ENCODE results near the gene PRELID3B.

Gene PRELID3B

DNA sequence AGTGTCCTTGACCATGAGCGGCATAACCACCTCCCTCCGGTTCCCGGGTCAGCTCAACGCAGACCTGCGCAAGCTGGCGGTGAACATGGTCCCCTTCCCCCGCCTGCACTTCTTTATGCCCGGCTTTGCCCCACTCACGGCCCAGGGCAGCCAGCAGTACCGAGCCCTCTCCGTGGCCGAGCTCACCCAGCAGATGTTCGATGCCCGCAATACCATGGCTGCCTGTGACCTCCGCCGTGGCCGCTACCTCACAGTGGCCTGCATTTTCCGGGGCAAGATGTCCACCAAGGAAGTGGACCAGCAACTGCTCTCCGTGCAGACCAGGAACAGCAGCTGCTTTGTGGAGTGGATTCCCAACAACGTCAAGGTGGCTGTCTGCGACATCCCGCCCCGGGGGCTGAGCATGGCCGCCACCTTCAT lies 18.5 kb downstream of the PRELID3B start:
- H3K4me3 ChIP-seq (ENCODE audit: control insufficient read depth, low read depth, low read length) = no peak overlapping the region
- TF ChIP-seq, protein P1, sequence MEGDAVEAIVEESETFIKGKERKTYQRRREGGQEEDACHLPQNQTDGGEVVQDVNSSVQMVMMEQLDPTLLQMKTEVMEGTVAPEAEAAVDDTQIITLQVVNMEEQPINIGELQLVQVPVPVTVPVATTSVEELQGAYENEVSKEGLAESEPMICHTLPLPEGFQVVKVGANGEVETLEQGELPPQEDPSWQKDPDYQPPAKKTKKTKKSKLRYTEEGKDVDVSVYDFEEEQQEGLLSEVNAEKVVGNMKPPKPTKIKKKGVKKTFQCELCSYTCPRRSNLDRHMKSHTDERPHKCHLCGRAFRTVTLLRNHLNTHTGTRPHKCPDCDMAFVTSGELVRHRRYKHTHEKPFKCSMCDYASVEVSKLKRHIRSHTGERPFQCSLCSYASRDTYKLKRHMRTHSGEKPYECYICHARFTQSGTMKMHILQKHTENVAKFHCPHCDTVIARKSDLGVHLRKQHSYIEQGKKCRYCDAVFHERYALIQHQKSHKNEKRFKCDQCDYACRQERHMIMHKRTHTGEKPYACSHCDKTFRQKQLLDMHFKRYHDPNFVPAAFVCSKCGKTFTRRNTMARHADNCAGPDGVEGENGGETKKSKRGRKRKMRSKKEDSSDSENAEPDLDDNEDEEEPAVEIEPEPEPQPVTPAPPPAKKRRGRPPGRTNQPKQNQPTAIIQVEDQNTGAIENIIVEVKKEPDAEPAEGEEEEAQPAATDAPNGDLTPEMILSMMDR (conservative IDR thresholded peaks at IDR 0.05; ENCODE audit: control insufficient read depth, insufficient read depth, low read depth, low read length) = no peak
- no peak for DNase-seq (ENCODE audit: low read depth)

DNA sequence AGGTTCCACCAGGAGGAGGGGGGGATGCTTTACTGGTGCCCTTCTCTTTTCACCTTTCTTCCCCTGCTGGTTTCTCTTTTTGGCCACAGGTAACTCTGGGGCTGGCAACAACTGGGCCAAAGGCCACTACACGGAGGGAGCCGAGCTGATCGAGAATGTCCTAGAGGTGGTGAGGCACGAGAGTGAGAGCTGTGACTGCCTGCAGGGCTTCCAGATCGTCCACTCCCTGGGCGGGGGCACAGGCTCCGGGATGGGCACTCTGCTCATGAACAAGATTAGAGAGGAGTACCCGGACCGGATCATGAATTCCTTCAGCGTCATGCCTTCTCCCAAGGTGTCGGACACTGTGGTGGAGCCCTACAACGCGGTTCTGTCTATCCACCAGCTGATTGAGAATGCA lies 19.0 kb downstream of the PRELID3B start:
- DNase-seq (ENCODE audit: low read depth) = no peak
- TF ChIP-seq, protein P1 (conservative IDR thresholded peaks at IDR 0.05; ENCODE audit: control insufficient read depth, insufficient read depth, low read depth, low read length) = no peak

DNA sequence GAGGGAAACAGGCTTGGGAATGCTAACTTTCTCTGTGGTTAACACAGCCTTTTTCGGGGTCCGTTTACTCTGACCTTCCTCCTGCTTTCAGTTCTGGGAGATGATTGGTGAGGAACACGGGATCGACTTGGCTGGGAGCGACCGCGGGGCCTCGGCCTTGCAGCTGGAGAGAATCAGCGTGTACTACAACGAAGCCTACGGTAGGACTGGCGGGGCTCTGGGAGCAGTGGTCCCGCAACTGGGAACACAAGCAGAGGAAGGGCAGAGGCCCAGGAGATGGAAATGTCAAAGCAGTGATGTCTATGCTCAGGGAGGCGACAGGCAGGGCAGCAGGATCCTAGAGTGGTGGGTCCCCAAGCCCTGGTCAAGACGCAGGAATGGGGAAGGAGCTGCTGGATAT lies 19.8 kb downstream of the PRELID3B start:
- TF ChIP-seq, protein P1 (conservative IDR thresholded peaks at IDR 0.05; ENCODE audit: control insufficient read depth, insufficient read depth, low read depth, low read length) = no peak
- H3K4me3 ChIP-seq (ENCODE audit: control insufficient read depth, low read depth, low read length) = no peak overlapping the region
- no peak for DNase-seq (ENCODE audit: low read depth)

More for the DNA sequence above, 19.0 kb downstream of the PRELID3B start:
- H3K4me3 ChIP-seq (ENCODE audit: control insufficient read depth, low read depth, low read length) = no peak overlapping the region

DNA sequence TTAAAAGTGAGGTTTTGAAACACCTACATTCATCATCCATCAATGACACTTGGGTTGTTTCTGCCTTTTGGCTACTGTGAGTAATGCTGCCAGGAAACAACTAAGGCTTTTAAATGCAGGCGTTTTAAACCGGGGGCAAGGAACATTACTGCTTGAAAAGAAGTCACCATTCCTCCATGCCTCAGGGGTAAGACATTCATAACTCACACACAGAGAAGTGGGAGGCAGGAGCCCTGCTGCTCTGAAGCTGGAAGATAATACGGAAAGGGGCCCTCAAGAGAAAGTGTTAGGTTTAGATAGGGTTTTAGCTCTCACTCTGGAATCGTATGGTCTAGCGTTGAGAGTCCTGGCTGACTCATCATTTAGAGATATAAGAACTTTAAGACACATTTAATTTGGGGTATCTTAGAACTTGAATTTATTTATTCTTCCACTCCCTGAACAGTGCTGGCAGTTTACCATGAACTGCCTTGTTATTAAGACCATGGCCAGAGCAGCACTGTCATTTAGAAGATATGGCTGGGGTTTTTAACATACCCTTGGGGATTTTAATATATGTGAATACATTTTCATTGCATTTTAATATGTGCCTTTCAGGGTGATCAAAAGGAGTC lies 21.5 kb downstream of the PRELID3B start:
- peak; percentile 35 for DNase-seq (ENCODE audit: low read depth)

DNA sequence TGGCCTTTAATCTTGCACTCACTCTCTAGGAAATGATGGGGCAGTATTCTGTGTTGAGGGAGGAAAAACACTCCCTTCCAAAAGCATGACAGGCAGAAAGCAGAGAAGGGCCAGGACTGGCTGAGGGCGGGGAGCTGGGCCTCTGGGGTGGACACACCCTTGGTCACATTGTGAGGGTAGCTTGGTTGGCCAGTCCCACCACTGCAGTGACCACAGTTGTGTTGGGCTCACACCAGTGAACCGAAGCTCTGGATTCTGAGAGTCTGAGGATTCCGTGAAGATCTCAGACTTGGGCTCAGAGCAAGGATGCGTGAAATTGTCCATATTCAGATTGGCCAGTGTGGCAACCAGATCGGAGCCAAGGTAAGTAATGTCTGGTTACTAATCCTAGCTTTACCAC lies 23.4 kb downstream of the PRELID3B start, which contains the start of gene TUBB1:
TSS of gene TUBB1 (plus strand) at position 213 of the 400 bp plus-strand sequence. CDS start at position 307, 94 bp downstream.
- TF ChIP-seq, protein P1 (conservative IDR thresholded peaks at IDR 0.05; ENCODE audit: control insufficient read depth, insufficient read depth, low read depth, low read length) = no peak
- no peak for DNase-seq (ENCODE audit: low read depth)
- H3K4me3 ChIP-seq (ENCODE audit: control insufficient read depth, low read depth, low read length) = no peak within 1 kb of the TSS

More for the DNA sequence above, 21.5 kb downstream of the PRELID3B start:
- H3K4me3 ChIP-seq (ENCODE audit: control insufficient read depth, low read depth, low read length) = no peak overlapping the region
- TF ChIP-seq, protein P1 (conservative IDR thresholded peaks at IDR 0.05; ENCODE audit: control insufficient read depth, insufficient read depth, low read depth, low read length) = no peak

DNA sequence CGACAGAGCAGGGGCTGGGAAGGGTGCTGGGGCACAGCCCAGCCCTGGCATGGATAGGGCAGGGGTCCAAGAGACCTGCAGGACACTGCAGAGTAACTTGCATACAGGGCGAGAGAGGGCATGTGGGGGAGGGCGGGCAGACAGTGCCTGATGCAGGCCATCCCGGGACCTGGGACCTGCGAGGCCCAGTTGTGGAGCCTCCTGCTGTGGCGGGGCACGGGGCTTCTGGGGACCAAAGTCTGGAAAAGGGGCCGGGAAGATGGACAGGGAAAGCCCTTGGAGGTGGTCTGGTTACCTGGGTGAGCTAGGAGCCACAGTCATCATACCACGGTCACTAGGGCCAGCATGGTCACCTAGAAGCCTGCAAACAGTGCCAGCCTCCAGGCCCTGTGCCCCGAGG lies 23.8 kb downstream of the PRELID3B start:
- TF ChIP-seq, protein P1 (conservative IDR thresholded peaks at IDR 0.05; ENCODE audit: control insufficient read depth, insufficient read depth, low read depth, low read length) = no peak
- H3K4me3 ChIP-seq (ENCODE audit: control insufficient read depth, low read depth, low read length) = no peak overlapping the region
- DNase-seq (ENCODE audit: low read depth) = no peak

Data from fibroblast of mammary gland (primary cell).